ENCODE results near the gene SUGP1.

GRCh38 chr19:19368087-19368486, 47.8 kb upstream of the SUGP1 start:
- TF ChIP-seq CTCF (IDR thresholded peaks at IDR 0.05) (no peak), POLR2A (IDR thresholded peaks at IDR 0.05) (no peak)
